Muscle layer of colon (tissue), 2 donors: Measurements from ENCODE around the gene TRIM7.
"Not testable (repeated sequence)": the region's sequence is repeated elsewhere in the genome, so short reads cannot be mapped to it uniquely, and the experiment has no call there.

Source experiments
- H3K27ac ChIP-seq: one replicate; pipeline ENCODE4 v1.7.0; 2013; ENCODE audit warnings: low read depth, mild to moderate bottlenecking, low read length, moderate library complexity
- H3K27me3 ChIP-seq, 2 donors: one replicate each; pipeline ENCODE4 v1.7.0; 2013; ENCODE audit warnings: low read length in 2 of 2, mild to moderate bottlenecking in 2 of 2; ENCODE audit not compliant: insufficient read depth in 2 of 2, control insufficient read depth in 1 of 2
- H3K36me3 ChIP-seq: one replicate; pipeline ENCODE4 v1.7.0; 2013; ENCODE audit warnings: mild to moderate bottlenecking, low read length; ENCODE audit not compliant: insufficient read depth
- H3K4me1 ChIP-seq: one replicate; pipeline ENCODE4 v1.7.0; 2013; ENCODE audit warnings: mild to moderate bottlenecking, low read length; ENCODE audit not compliant: insufficient read depth
- H3K4me3 ChIP-seq, 2 donors: one replicate each; pipeline ENCODE4 v1.7.0; 2013; ENCODE audit warnings: low read length in 2 of 2, low read depth in 1 of 2, mild to moderate bottlenecking in 1 of 2, moderate library complexity in 1 of 2
- H3K9ac ChIP-seq: one replicate; pipeline ENCODE4 v1.7.0; 2013; ENCODE audit warnings: low read length
- H3K9me3 ChIP-seq: one replicate; pipeline ENCODE4 v1.7.0; 2013; ENCODE audit warnings: mild to moderate bottlenecking, low read length
- donor health status: abdominal sarcoma.
- donor health status: Adenocarcinoma of cecum.

The TRIM7 gene

GRCh38 chr5:181218795-181219124, 13.8 kb upstream of the TRIM7 start:
- Histone ChIP-seq H3K36me3 (no peaks in the 10 kb centered on the region), H3K9ac (no peak overlapping the region), H3K27ac (no peak overlapping the region), H3K27me3 (no peaks in the 10 kb centered on the region), H3K4me1 (peaks cover 6% of the 10 kb centered on the region), H3K9me3 (no peaks in the 10 kb centered on the region), H3K4me3 (peak overlapping the region in 1 of 2 donors; percentile 70)

DNA sequence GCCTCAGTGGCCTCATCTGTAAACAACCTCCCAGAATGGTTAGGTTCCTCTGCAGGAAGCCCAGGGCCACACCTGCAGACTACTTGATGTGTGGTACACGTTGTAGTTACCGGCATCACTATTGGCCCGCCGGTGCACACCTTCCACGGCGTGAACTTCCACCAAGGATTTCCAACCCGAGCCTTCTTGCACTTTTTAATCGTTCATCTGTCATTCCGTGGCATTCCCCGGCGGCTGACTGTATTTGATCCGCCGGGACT, 12.7 kb upstream of the TRIM7 start:
- no peaks in the 10 kb centered on the region for H3K27me3 ChIP-seq
- H3K9me3 ChIP-seq = no peaks in the 10 kb centered on the region
- H3K27ac ChIP-seq = peak overlapping the region; percentile 41
- peak overlapping the region; percentile 35 for H3K9ac ChIP-seq
- no peaks in the 10 kb centered on the region for H3K36me3 ChIP-seq
- peak overlapping the region; percentile 47 to 70 for H3K4me3 ChIP-seq
- peaks cover 6% of the 10 kb centered on the region for H3K4me1 ChIP-seq

GRCh38 chr5:181217111-181217802, 12.3 kb upstream of the TRIM7 start:
- Histone ChIP-seq H3K9ac (peak overlapping the region; percentile 35), H3K36me3 (no peaks in the 10 kb centered on the region), H3K27ac (peak overlapping the region; percentile 41), H3K4me3 (peak overlapping the region; percentile 47 to 70), H3K4me1 (peaks cover 6% of the 10 kb centered on the region), H3K9me3 (no peaks in the 10 kb centered on the region), H3K27me3 (no peaks in the 10 kb centered on the region)

DNA sequence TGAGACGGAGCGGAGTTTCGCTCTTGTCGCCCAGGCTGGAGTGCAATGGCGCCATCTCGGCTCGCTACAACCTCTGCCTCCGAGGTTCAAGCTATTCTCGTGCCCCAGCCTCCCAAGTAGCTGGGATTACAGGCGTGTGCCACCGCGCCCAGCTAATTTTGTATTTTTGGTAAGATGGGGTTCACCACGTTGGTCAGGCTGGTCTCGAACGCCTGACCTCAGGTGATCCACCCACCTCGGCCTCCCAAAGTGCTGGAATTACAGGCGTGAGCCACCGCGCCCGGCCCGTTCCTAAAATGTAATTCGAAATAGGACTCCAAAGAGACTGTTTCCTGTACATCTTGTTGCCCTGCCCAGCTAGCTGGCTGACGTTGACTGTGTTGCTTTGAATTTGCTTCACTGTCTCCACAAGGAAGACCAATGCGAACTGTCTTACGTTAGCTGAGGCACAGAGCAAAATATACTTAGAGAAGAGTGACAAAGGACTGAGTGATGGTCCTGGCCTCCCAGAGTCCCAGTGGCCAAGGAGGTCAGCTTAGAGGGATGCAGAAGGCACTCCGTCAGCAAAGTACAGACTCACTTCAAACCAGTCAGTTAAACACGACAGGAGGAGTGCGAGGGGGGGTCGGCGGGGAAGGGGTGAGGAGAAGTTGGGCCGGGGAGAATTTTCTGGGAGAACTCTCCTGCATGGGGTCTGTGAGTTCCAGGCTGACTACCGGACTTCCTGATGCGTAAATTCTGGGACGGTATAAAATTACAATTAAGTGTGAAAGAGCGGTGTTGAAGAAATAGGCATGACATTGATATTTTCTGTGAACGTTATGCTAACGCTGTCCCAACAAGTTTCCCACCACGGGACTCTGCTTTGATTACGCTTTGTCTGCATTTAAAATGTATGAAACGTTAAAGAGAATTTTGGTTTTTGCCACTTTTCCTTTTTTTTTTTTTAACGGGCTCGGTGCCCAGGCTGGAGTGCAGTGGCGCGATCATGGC, 11.3 kb upstream of the TRIM7 start:
- Histone ChIP-seq H3K36me3 (no peaks in the 10 kb centered on the region), H3K9me3 (no peaks in the 10 kb centered on the region), H3K4me1 (peaks cover 6% of the 10 kb centered on the region), H3K4me3 (peak overlapping the region in 1 of 2 donors; percentile 42), H3K27ac (no peak overlapping the region), H3K27me3 (no peaks in the 10 kb centered on the region), H3K9ac (no peak overlapping the region)

DNA sequence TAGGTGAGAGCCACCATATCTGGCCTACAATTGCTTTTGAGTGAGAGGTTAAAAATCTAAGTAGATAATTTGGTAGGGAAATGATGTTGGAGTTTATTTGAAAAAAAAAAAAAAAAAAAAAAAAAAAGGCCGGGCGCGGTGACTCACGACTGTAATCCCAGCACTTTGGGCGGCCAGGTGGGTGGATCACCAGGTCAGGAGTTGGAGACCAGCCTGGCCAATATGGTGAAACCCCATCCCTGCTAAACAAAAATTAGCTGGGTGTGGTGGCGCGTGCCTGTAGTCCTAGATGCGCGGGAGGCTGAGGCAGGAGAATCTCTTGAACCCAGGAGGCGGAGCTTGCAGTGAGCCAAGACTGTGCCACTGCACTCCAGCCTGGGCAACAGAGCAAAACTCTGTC, 9.3 kb upstream of the TRIM7 start:
- H3K27me3 ChIP-seq, H3K36me3 ChIP-seq, H3K4me1 ChIP-seq, H3K9ac ChIP-seq, H3K27ac ChIP-seq, H3K9me3 ChIP-seq, H3K4me3 ChIP-seq: not testable (repeated sequence)

DNA sequence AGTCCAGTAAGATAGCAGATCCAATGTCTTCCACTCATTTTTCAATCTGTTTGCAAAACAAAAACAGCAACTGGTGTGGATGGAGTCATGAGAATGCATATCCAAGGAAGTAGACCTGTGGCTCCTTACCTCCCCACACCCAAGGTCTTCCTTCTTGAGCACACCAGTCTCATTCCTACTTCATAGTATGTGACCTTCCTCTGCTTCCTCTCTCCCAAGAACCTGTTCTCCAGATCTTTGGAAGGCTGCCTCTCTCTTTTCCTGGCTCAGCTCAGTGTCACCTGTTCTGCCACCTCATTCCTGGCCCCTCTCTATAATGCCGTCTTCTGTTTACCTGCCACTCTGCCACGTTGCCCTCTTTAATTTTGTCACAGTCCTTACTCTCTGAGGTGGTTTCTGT, 7.9 kb upstream of the TRIM7 start:
- no peak overlapping the region for H3K27ac ChIP-seq
- no peaks in the 10 kb centered on the region for H3K36me3 ChIP-seq
- no peak overlapping the region for H3K4me3 ChIP-seq
- peaks cover 6% of the 10 kb centered on the region for H3K4me1 ChIP-seq
- no peak overlapping the region for H3K9ac ChIP-seq
- no peaks in the 10 kb centered on the region for H3K9me3 ChIP-seq
- H3K27me3 ChIP-seq = no peaks in the 10 kb centered on the region

GRCh38 chr5:181212080-181212479, 7.1 kb upstream of the TRIM7 start:
- Histone ChIP-seq H3K9ac (no peak overlapping the region), H3K36me3 (no peaks in the 10 kb centered on the region), H3K27me3 (no peaks in the 10 kb centered on the region), H3K4me1 (peaks cover 6% of the 10 kb centered on the region), H3K4me3 (no peak overlapping the region), H3K27ac (no peak overlapping the region), H3K9me3 (no peaks in the 10 kb centered on the region)

GRCh38 chr5:181211208-181211607, 6.2 kb upstream of the TRIM7 start:
- Histone ChIP-seq H3K27ac (no peak overlapping the region), H3K4me1 (peaks cover 3% of the 10 kb centered on the region), H3K36me3 (no peaks in the 10 kb centered on the region), H3K9me3 (no peaks in the 10 kb centered on the region), H3K4me3 (no peak overlapping the region), H3K27me3 (no peaks in the 10 kb centered on the region), H3K9ac (no peak overlapping the region)

GRCh38 chr5:181210698-181211097, 5.7 kb upstream of the TRIM7 start:
- H3K4me3 ChIP-seq, H3K27me3 ChIP-seq, H3K27ac ChIP-seq, H3K4me1 ChIP-seq, H3K9ac ChIP-seq, H3K36me3 ChIP-seq, H3K9me3 ChIP-seq: not testable (repeated sequence)

DNA sequence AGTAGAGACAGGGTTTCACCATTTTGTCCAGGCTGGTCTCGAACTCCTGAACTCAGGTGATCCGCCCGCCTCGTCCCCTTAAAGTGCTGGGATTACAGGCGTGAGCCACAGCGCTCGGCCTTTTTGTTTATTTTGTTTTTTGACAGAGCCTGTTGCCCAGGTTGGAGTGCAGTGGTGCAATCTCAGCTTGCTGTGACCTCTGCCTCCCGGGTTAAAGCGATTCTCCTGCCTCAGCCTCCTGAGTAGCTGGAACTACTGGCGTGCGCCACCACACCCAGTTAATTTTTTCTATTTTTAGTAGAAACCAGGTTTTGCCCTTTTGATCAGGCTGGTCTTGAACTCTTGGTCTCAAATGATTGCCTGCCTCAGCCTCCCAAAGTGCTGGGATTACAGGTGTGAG, 5.2 kb upstream of the TRIM7 start:
- not testable (repeated sequence) for H3K9me3 ChIP-seq, H3K4me3 ChIP-seq, H3K27me3 ChIP-seq, H3K9ac ChIP-seq, H3K27ac ChIP-seq, H3K36me3 ChIP-seq
- H3K4me1 ChIP-seq = peaks cover 11% of the 10 kb centered on the region

- not testable (repeated sequence) for H3K36me3 ChIP-seq, H3K27me3 ChIP-seq, H3K27ac ChIP-seq, H3K9ac ChIP-seq, H3K9me3 ChIP-seq, H3K4me3 ChIP-seq
- H3K4me1 ChIP-seq = peaks cover 16% of the 10 kb centered on the region
These were observed 4.0 kb upstream of the TRIM7 start for GRCh38 chr5:181209006-181209405.

DNA sequence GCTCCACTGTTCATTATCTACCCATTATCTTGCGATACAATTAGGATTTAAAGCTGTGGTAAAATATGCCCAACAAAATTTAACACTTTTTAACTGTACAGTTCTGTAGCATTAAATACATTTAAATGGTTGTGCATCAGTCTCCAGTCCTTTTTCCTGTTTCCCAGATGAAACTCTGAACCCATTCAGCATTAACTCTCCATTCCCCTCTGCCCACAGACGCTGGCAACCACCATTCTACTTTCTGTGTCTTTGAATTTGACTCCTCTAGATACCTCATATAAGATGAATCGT, 2.9 kb upstream of the TRIM7 start:
- H3K27me3 ChIP-seq = peaks cover 0 to 17% of the 10 kb centered on the region in 2 donors
- no peaks in the 10 kb centered on the region for H3K9me3 ChIP-seq
- H3K4me1 ChIP-seq = peaks cover 19% of the 10 kb centered on the region
- no peak overlapping the region for H3K27ac ChIP-seq
- no peaks in the 10 kb centered on the region for H3K36me3 ChIP-seq
- peak overlapping the region in 1 of 2 donors; percentile 54 for H3K4me3 ChIP-seq
- H3K9ac ChIP-seq = no peak overlapping the region
